WTC11 (cell line): ENCODE data around the gene DDC. TPM values are rescaled to one million over a fixed set of nuclear protein-coding genes. Genes with fewer than 3 reads are reported as not detected.

Experiments
- ATAC-seq: fragments of 200-7000 bp; cut with Tn5 transposase; 2 replicates; pipeline ENCODE4 v1.10.0; 2021; ENCODE audit warnings: mild to moderate bottlenecking, moderate library complexity
- CTCF ChIA-PET: fragments of 300-600 bp; sonication (Branson Sonifier 250); formaldehyde crosslinking; loops from one replicate; lab custom pipeline; 2021; ENCODE audit warnings: antibody characterized with exemption; lab: Charles Lee
- POLR2A ChIA-PET: fragments of 350-600 bp; sonication (Branson Sonifier 250); formaldehyde crosslinking; loops from one replicate; lab custom pipeline; 2021; ENCODE audit warnings: antibody characterized with exemption; lab: Charles Lee
- DNase-seq: peaks from one replicate; pipeline ENCODE4 v3.0.0; 2021; ENCODE audit warnings: low spot score
- H3K27ac Mint-ChIP-seq: 2 replicates; pipeline ENCODE4 v1.8.0; 2021; ENCODE audit warnings: mixed read lengths
- H3K27me3 Mint-ChIP-seq: 2 replicates; pipeline ENCODE4 v1.8.0; 2021; ENCODE audit warnings: low read depth, mild to moderate bottlenecking, moderate library complexity, mixed read lengths
- H3K36me3 Mint-ChIP-seq: 2 replicates; pipeline ENCODE4 v1.8.0; 2021; ENCODE audit warnings: mixed read lengths
- H3K4me1 Mint-ChIP-seq: 2 replicates; pipeline ENCODE4 v1.8.0; 2022; ENCODE audit warnings: mixed read lengths
- H3K4me3 Mint-ChIP-seq: 2 replicates; pipeline ENCODE4 v1.8.0; 2021; ENCODE audit warnings: mild to moderate bottlenecking, moderate library complexity, mixed read lengths
- H3K9me3 Mint-ChIP-seq: 2 replicates; pipeline ENCODE4 v1.8.0; 2021; ENCODE audit warnings: mixed read lengths
- E2F1 ChIP-seq: sonication (generic); formaldehyde crosslinking; IDR thresholded peaks from 2 replicates; pipeline ENCODE4 v1.8.0; 2022; ENCODE audit warnings: mild to moderate bottlenecking, missing genetic modification reagents
- EMX1 ChIP-seq: fragments of 250-450 bp; sonication (Bioruptor Pico); IDR thresholded peaks from 2 replicates; pipeline ENCODE4 v1.8.0; 2021; ENCODE audit warnings: mild to moderate bottlenecking
- FOXP1 ChIP-seq: sonication (generic); formaldehyde crosslinking; IDR thresholded peaks from 2 replicates; pipeline ENCODE4 v1.8.0; 2022; ENCODE audit warnings: missing genetic modification reagents, mild to moderate bottlenecking, moderate library complexity, borderline replicate concordance
- GTF2I ChIP-seq: fragments of 250-450 bp; sonication (Bioruptor Pico); conservative IDR thresholded peaks from 2 replicates; pipeline ENCODE4 v1.4.0; 2021; ENCODE audit warnings: mild to moderate bottlenecking
- HMGA2 ChIP-seq: fragments of 250-450 bp; sonication (Bioruptor Pico); IDR thresholded peaks from 2 replicates; pipeline ENCODE4 v1.4.0; 2021; ENCODE audit warnings: mild to moderate bottlenecking, moderate library complexity
- IRF2 ChIP-seq: sonication (generic); formaldehyde crosslinking; IDR thresholded peaks from 2 replicates; pipeline ENCODE4 v1.8.0; 2022; ENCODE audit warnings: low read depth, missing genetic modification reagents, borderline replicate concordance
- JUN ChIP-seq: sonication (generic); formaldehyde crosslinking; IDR thresholded peaks from 2 replicates; pipeline ENCODE4 v1.8.0; 2023; ENCODE audit warnings: mild to moderate bottlenecking, missing genetic modification reagents
- KAT7 ChIP-seq: sonication (generic); formaldehyde crosslinking; IDR thresholded peaks from 2 replicates; pipeline ENCODE4 v1.8.1; 2023; ENCODE audit warnings: missing genetic modification reagents, mild to moderate bottlenecking, borderline replicate concordance
- NR1H2 ChIP-seq: sonication (generic); formaldehyde crosslinking; IDR thresholded peaks from 2 replicates; pipeline ENCODE4 v1.9.0; 2021; ENCODE audit warnings: mild to moderate bottlenecking, moderate library complexity, missing genetic modification reagents
- SMAD4 ChIP-seq: sonication (generic); formaldehyde crosslinking; IDR thresholded peaks from 2 replicates; pipeline ENCODE4 v1.8.0; 2022; ENCODE audit warnings: mild to moderate bottlenecking, missing genetic modification reagents
- TCF7 ChIP-seq: sonication (generic); formaldehyde crosslinking; IDR thresholded peaks from 2 replicates; pipeline ENCODE4 v1.8.0; 2022; ENCODE audit warnings: mild to moderate bottlenecking, low read depth, missing genetic modification reagents, moderate library complexity
- ZNF416 ChIP-seq: fragments of 250-450 bp; sonication (Bioruptor Pico); IDR thresholded peaks from 2 replicates; pipeline ENCODE4 v1.9.0; 2021; ENCODE audit warnings: mild to moderate bottlenecking, inconsistent platforms
- ZNF532 ChIP-seq: fragments of 250-450 bp; sonication (Bioruptor Pico); IDR thresholded peaks from 2 replicates; pipeline ENCODE4 v1.9.0; 2021; ENCODE audit warnings: mild to moderate bottlenecking, borderline replicate concordance
- total RNA-seq: library from RNA; stranded (reverse); gene quantifications from 3 replicates; pipeline ENCODE4 v1.2.3, GENCODE V29; 2021
- TF ChIP-seq, protein P1 (sequence below): sonication (generic); formaldehyde crosslinking; IDR thresholded peaks from 2 replicates; pipeline ENCODE4 v1.8.1; 2023; ENCODE audit warnings: mild to moderate bottlenecking, missing genetic modification reagents
- TF ChIP-seq, protein P2 (sequence below): sonication (generic); formaldehyde crosslinking; IDR thresholded peaks from 2 replicates; pipeline ENCODE4 v1.8.0; 2023; ENCODE audit warnings: mild to moderate bottlenecking, missing genetic modification reagents
- TF ChIP-seq, protein P3 (sequence below): fragments of 250-450 bp; sonication (Bioruptor Pico); IDR thresholded peaks from 2 replicates; pipeline ENCODE4 v1.8.0; 2021; ENCODE audit warnings: mild to moderate bottlenecking
- TF ChIP-seq, protein P4 (sequence below): fragments of 250-450 bp; sonication (Bioruptor Pico); IDR thresholded peaks from 2 replicates; pipeline ENCODE4 v2.1.2; 2022; ENCODE audit warnings: mild to moderate bottlenecking, moderate library complexity

The DDC gene
- total RNA-seq, 1 experiment from 2014 or later, result not detected

GRCh38 chr7:50590535-50590934, 25.3 kb upstream of the DDC start:
- Mint-ChIP-seq H3K4me1 (no peaks in the 10 kb centered on the region), H3K27ac (no peak overlapping the region; the same call in 1 of the 2 replicates), H3K27me3 (peaks cover 4% of the 10 kb centered on the region; the same call in 1 of the 2 replicates), H3K9me3 (peaks cover 8% of the 10 kb centered on the region), H3K4me3 (no peak overlapping the region), H3K36me3 (peaks cover 31% of the 10 kb centered on the region)
- POLR2A ChIA-PET, result interaction anchor here (0.6 kb wide), 1 partner anchor 566 kb away, joined by 3 read pairs; no protein-coding TSS in a partner anchor
- CTCF ChIA-PET, result interaction anchor here (0.8 to 1.5 kb wide), 3 partner anchors 39 to 498 kb away, joined by 3 to 4 read pairs (median 3); no protein-coding TSS in a partner anchor
- no peak for ATAC-seq
- TF ChIP-seq JUN (CRISPR knock-in tag) (no peak), TCF7 (CRISPR knock-in tag) (no peak), NR1H2 (CRISPR knock-in tag) (no peak), E2F1 (CRISPR knock-in tag) (no peak), EMX1 (CRISPR knock-in tag) (no peak), SMAD4 (CRISPR knock-in tag) (no peak), KAT7 (CRISPR knock-in tag) (no peak), HMGA2 (CRISPR knock-in tag) (no peak), ZNF416 (CRISPR knock-in tag) (no peak), GTF2I (CRISPR knock-in tag) (no peak), FOXP1 (CRISPR knock-in tag) (no peak), IRF2 (CRISPR knock-in tag) (no peak), ZNF532 (CRISPR knock-in tag) (no peak)
- TF ChIP-seq, protein P1, sequence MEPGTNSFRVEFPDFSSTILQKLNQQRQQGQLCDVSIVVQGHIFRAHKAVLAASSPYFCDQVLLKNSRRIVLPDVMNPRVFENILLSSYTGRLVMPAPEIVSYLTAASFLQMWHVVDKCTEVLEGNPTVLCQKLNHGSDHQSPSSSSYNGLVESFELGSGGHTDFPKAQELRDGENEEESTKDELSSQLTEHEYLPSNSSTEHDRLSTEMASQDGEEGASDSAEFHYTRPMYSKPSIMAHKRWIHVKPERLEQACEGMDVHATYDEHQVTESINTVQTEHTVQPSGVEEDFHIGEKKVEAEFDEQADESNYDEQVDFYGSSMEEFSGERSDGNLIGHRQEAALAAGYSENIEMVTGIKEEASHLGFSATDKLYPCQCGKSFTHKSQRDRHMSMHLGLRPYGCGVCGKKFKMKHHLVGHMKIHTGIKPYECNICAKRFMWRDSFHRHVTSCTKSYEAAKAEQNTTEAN (CRISPR knock-in tag), result no peak
- TF ChIP-seq, protein P2, sequence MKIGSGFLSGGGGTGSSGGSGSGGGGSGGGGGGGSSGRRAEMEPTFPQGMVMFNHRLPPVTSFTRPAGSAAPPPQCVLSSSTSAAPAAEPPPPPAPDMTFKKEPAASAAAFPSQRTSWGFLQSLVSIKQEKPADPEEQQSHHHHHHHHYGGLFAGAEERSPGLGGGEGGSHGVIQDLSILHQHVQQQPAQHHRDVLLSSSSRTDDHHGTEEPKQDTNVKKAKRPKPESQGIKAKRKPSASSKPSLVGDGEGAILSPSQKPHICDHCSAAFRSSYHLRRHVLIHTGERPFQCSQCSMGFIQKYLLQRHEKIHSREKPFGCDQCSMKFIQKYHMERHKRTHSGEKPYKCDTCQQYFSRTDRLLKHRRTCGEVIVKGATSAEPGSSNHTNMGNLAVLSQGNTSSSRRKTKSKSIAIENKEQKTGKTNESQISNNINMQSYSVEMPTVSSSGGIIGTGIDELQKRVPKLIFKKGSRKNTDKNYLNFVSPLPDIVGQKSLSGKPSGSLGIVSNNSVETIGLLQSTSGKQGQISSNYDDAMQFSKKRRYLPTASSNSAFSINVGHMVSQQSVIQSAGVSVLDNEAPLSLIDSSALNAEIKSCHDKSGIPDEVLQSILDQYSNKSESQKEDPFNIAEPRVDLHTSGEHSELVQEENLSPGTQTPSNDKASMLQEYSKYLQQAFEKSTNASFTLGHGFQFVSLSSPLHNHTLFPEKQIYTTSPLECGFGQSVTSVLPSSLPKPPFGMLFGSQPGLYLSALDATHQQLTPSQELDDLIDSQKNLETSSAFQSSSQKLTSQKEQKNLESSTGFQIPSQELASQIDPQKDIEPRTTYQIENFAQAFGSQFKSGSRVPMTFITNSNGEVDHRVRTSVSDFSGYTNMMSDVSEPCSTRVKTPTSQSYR, result no peak
- TF ChIP-seq, protein P3, sequence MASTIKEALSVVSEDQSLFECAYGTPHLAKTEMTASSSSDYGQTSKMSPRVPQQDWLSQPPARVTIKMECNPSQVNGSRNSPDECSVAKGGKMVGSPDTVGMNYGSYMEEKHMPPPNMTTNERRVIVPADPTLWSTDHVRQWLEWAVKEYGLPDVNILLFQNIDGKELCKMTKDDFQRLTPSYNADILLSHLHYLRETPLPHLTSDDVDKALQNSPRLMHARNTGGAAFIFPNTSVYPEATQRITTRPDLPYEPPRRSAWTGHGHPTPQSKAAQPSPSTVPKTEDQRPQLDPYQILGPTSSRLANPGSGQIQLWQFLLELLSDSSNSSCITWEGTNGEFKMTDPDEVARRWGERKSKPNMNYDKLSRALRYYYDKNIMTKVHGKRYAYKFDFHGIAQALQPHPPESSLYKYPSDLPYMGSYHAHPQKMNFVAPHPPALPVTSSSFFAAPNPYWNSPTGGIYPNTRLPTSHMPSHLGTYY (CRISPR knock-in tag), result no peak
- TF ChIP-seq, protein P4, sequence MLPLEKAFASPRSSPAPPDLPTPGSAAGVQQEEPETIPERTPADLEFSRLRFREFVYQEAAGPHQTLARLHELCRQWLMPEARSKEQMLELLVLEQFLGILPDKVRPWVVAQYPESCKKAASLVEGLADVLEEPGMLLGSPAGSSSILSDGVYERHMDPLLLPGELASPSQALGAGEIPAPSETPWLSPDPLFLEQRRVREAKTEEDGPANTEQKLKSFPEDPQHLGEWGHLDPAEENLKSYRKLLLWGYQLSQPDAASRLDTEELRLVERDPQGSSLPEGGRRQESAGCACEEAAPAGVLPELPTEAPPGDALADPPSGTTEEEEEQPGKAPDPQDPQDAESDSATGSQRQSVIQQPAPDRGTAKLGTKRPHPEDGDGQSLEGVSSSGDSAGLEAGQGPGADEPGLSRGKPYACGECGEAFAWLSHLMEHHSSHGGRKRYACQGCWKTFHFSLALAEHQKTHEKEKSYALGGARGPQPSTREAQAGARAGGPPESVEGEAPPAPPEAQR (CRISPR knock-in tag), result no peak
- no peak for DNase-seq
